GM19455 (cell line): ENCODE measurements around the gene CSTPP1.
"Not testable (repeated sequence)": the region's sequence is repeated elsewhere in the genome, so short reads cannot be mapped to it uniquely, and the experiment has no call there.

Source experiments
- ATAC-seq: cut with Tn5 transposase; IDR thresholded peaks from one replicate; pipeline ENCODE4 v1.9.1; 2021; ENCODE audit not compliant: unreplicated experiment

Gene CSTPP1

DNA sequence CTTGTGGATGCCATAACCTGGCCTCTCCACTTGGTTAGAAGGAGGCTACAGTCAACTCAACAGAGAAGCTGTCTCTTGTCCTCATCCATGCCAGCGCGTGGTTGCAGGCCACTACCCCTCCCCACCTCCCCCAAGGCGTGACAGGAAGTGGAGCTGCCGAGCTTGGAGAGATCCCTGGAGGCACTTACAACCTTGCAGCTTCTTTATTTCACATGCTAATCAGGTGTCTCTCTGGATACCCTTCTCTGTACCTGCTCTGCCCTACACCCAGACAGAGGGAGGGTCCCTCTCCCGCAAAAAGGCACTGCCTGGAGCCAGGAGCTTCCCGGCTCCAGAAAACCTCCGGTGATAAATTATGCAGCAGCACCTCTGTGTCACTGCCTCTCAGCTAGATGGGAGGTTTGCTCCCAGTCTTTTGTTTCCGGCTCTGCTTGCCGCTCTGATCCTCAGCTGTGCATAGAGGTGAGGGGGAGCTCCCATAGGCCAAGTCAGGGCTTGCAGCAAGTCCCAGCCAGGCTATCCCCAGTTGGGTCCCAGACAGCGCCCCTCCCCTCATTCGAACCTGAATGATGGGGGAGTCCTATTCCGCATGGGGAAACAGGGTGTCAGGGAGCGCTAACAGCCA lies 23.9 kb upstream of the CSTPP1 start:
- no peak for ATAC-seq

DNA sequence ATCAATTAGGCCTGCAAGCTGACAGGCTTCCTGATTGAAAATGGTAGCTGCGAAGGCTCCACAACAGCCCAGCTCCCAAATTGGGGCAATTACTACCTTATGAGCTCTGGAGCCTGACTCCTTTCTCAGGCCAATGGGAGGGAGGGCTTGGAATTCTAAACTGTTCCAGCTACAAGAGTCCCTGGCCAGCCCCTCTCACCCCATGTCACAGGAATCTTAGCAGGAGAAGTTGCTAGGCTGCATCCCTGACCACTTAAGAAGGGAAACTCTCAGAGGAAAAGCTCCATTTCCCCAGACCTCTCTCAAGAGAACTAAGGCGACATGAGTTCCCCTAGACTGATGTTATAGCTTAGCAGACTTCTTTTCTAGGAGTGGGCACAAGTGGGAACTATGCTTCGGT lies 23.1 kb upstream of the CSTPP1 start:
- ATAC-seq = no peak

DNA sequence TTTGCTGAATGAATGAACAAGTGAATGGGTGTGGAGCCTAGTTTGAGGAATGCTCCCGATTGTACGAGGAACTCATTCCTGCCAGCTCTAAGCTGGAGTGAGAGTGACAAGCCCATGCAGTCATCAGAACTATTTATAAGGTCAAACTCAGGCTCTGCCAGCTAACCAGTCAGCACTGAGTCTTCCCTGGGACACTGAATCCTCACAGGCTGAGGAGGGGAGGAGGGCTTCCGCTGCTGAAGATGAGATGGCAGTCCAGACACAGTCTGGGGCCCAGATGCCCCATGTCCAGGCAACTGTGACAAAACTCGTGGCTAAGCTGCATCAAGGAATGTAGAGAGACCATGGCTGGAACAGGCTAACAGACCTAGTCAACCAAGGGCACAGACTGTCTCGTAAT lies 22.2 kb upstream of the CSTPP1 start:
- ATAC-seq = no peak

GRCh38 chr11:46914910-46915309 lies 21.7 kb upstream of the CSTPP1 start:
- ATAC-seq = no peak

DNA sequence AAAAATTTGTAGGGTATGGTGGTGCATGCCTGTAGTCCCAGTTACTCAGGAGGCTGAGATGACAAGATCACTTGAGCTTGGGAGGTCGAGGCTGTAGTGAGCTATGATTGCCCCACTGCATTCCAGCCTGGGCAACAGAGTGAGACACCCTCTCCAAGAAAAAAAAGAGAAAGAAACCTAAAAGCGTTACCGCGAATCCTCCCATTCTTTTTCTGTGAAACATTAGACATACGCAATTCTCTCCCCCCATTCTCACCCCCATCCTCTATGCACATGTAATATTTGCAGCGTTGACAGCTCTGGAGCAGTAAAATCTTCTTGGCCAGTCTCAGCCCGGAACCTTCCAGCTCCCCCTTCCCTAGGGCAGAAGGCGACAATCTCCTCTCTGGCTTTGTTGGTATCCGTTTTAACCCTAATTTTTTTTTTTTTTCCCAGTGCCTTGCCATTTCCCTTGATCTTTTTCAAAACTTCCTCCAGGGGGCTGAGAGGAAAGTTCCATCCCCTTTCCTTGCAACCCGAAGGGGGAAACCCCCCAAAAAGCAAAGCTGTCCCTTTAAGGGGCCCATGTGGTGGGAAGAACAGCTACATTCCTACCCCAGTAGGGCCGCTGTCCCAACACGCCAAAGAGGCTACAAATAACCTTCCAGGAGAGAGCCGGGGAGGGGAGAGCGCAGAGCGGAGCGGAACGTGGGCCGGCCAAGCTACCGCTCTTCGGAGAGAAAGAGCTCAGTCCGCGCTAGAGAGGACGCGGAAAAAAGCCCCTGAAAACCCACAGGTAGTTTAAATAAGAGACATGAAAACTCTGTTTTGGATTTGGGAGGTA lies 20.1 kb upstream of the CSTPP1 start:
- ATAC-seq = no peak

DNA sequence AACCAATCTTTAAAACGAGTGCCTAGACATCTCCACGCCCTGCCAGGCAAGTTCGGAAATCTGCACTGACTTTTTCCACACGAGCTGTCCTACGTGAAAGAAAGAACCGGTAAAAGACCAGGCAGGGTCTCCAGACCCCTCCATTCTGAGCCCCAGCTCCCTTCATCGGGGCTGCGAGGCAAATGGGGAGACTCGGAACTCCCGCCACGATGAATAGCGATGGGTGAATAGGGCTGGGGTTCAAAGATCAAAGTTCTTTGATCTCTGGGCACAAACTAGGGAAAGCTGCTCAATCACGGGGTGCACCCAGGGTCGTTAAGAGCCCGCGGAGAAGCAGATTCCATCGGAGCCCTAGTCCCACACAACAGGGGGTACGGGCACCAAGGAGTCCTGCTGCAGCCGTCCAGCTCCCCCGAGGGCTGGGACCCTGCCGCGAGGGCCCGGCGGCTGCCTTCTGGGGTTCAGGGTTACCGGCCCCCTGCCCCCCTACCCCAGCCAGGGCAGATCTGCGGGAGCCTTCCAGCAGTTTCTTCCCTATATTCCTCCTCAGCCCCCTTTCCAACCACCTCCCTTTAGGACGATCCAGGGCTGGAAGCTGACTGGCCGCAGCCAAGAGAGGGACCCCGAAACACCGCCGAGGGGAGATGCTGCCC lies 19.3 kb upstream of the CSTPP1 start:
- ATAC-seq = no peak

DNA sequence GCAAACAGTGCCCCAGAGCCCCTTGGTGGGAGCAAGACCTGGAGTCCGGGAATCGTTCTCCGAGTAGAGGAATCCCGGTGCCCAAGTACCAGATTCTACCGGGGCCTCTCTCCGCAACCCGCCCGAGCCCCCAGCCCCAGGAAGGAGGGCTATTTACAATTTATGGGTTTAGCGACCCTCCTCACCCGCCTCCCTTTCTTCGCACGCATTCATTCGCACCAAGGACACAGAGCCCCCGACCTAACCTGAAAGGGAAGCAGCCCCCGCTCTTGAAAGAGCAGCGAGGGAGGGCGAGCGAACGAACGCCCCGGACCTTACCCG lies 18.8 kb upstream of the CSTPP1 start:
- ATAC-seq = no peak

DNA sequence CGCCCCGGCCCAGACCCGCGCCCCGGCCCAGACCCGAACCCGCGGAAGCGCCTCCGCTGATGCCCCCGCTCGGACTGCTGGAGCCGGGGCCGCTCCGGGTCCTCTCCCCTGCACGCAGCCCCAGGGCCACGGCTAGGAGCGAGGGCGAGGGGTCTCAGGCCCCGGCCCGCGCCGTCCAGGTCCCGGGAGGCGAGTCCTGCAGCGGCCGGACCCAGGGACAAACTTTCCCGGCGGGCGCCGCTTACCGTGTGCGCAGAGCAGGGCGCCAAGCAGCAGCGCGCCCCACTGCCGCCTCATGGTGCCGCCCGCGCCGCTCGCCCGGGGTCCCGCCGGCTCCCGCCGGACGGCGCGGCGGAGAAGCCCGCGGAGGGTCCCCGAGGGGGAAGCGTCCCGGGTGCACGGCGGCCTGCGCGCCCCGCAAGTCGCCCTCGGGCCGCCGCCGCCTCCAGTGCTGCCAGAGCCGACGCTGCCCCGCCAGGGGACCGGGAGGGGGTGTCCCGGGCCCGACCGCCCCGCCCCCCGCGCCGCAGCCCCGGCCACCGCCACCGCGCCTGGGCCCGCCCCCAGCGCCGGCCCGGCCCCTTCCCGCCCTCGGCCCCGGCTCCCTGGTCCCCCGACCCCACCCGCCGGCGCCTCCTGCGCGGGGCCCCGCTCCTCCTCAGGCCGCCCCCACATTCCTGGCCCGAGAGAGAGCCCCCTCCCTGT lies 18.3 kb upstream of the CSTPP1 start, which contains the start of gene LRP4:
Gene LRP4, minus strand, starts transcription at position 468 of the 705 bp plus-strand sequence. Its CDS starts 171 bp downstream, at position 297.
- ATAC-seq = no peak

DNA sequence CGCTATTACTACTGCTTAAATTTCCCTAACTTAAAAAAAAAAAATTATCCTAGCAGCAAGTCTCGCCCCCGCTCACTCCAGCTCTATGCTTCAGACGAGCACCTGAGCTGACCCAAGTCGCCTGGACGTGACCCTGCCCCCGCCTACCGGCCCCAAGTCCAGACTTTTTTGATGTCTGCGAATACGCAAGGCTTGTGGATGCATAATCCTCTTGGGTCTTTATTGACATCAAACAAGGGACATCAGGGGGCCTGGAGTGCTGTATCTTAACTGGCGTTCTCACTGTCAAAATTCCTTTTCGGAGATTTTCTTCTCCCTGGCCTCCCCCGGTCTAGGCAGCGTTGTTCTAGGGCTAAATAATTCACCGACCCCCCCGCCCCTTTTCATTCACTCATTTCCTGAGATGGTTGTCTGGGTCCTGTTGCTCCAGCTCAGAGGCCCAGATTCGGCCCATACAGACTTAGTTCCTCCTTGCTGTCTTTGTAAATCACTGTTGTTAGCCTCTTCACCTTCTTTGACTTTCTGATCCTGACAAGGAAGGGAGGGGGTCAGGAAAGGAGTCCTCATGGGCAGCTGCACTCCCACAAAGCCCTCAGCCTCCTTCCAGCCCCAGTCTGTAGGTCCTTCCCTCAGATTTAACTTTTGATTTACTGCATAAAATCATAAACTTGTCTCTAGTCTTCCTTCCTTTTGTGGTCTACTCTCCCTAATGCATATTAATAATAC lies 17.6 kb upstream of the CSTPP1 start:
- ATAC-seq = no peak

- ATAC-seq = no peak
These were observed 15.8 kb upstream of the CSTPP1 start for GRCh38 chr11:46920755-46921154.

- not testable (repeated sequence) for ATAC-seq
These were observed 8.6 kb upstream of the CSTPP1 start for GRCh38 chr11:46927928-46928327.

- ATAC-seq = not testable (repeated sequence)
These were observed 7.9 kb upstream of the CSTPP1 start for GRCh38 chr11:46928701-46929100.

DNA sequence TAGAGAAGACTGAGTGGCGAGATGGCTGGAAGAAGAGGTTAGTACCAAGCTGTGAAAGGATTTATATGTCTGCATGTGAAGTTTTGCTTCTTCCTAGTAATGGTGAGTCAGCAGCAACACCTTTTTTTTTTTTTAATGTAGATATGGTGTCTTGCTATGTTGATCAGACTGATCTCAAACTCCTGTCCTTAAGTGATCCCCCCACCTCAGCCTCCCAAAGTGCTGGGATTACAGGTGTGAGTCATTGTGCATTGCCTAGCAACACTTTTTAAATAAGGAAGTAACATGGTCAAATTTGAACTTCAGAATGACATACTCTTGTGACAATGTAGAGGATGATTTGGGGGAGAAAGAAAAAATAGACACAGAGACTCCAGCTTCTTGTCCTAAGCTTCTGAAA lies 6.5 kb upstream of the CSTPP1 start:
- no peak for ATAC-seq

GRCh38 chr11:46942172-46942571 lies 5.6 kb downstream of the CSTPP1 start:
- no peak for ATAC-seq

GRCh38 chr11:46944356-46945075 lies 8.0 kb downstream of the CSTPP1 start:
- ATAC-seq = no peak

- no peak for ATAC-seq
These were observed 11.0 kb downstream of the CSTPP1 start for GRCh38 chr11:46947399-46948077.

DNA sequence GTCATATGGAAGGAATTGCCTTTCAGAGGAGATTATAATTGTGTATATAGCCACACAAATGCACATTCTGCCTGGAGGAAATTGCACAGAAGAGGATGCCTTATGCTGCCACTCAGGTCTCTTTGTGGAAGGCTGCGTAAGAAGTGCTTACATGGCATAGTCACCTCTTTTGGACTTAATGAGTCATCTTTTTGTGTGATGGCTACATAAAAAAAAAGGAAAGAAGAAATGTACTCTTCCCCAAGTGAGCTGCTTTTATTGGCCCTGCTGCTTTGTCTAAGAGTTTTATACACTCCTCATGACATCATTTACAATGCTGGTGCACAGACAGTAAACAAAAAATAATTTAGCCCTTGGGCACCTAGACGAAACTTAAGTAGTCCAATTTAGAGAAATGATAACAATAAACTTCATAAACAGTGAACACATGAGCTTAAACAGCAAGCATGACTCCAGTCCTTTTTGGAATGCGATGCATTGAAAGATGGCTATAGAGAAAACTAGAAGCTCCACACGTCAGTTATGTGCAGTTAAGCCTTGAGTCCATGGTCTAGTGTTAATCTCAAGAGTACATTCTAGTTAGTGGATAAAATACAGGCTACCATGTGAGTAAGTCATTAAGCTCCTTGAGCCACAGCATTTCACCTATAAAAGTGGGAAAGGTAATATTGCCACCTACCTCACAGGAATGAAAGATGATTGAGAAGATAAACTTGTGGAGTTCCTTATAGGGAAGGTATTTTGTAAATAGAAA lies 12.0 kb downstream of the CSTPP1 start:
- ATAC-seq = no peak

DNA sequence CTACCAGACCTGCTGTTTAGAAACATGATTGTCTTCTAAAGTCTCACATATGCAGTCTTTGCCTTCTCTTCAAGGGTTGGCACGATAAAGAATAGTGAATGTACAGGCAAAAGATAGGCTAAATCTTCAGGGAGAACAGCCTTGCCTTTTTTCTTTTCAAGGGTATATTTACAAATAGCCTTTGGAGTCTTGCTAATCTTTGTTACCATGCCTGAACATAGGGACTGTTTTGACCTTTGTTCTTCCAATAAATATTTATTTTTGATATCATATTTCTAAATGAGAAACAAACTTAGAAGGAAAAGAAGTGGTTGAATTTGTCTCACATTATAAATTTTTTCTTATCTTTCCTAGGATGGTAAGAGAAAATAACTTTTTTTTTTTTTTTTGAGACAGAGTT lies 12.7 kb downstream of the CSTPP1 start:
- ATAC-seq = no peak

DNA sequence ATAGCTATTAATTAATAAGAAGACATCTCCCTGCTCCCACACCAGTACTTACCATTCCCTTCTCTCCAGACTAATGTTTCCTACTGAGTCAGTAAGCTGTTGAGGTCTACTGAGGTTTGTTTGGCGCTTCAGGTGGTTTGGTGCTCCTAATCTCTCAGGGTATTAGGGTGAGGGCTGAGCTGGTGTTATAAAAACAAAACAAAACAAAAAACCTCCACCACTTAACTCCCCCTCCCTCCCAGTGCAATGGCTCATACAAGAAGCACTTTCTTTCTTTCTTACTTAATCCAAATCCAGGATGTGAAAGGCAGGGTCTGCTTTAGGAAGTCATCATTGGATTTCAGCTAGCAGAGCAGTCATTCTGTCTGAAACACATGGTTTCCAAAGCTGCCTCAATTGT lies 15.3 kb downstream of the CSTPP1 start:
- no peak for ATAC-seq
